Astrocyte of the cerebellum (primary cell): ENCODE measurements around the gene SDHC.
A peak's percentile ranks its signal among the peaks of the same experiment; 100 is the strongest.
"Not testable (repeated sequence)": the region's sequence is repeated elsewhere in the genome, so short reads cannot be mapped to it uniquely, and the experiment has no call there.

Source experiments
- DNase-seq: peaks from one replicate; pipeline ENCODE4 v3.0.0-alpha.2; 2011; ENCODE audit warnings: low read depth
- H3K4me3 ChIP-seq: 2 replicates; pipeline ENCODE4 v1.5.1; 2011; ENCODE audit warnings: mild to moderate bottlenecking, low read depth, low read length, moderate library complexity
- in situ Hi-C: cut with HindIII; loops from 2 replicates; pipeline ENCODE4 v1.10.0; 2017; ENCODE audit warnings: low sequenced_read_pairs
- TF ChIP-seq, protein P1 (sequence below): IDR thresholded peaks from 2 replicates; pipeline ENCODE4 v1.5.1; 2012; ENCODE audit warnings: low read length, low read depth, moderate library complexity, mild to moderate bottlenecking; ENCODE audit errors: missing control alignments

SDHC gene

DNA sequence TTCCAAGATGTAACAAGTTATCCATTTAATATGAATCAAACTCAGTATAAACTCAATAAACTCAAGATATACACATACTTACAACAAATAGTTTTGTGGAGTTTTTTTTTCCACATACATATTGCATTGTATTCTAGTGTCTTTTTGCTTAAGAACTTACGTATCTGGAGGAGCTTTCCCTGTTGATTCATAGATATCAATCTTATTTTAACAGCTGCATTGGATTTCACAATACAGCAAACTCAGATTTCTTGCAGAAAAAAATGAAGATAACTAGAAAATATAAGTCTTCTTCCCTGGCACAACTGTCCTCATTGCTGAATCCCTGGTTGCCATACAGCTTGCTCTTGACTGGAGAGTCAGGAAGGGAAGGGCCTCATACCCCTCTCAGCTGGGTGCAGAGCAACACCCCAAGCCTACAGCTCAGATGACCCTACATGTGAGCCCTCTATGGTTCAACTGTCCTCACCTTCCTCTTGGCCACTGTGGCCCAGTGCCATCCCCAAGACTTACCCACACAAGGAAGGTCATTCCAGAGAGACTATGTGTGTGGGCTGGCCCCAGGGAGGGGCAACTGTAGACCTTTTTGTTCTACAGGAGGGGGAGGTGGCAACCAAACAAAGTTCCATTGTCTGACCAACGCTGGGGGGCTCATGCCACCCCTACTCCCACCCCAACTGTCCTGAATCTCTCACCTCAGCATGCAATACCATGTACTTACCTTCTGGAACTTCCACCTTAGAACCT is 6.1 kb upstream of the SDHC start:
- no peak overlapping the region for H3K4me3 ChIP-seq
- TF ChIP-seq, protein P1, sequence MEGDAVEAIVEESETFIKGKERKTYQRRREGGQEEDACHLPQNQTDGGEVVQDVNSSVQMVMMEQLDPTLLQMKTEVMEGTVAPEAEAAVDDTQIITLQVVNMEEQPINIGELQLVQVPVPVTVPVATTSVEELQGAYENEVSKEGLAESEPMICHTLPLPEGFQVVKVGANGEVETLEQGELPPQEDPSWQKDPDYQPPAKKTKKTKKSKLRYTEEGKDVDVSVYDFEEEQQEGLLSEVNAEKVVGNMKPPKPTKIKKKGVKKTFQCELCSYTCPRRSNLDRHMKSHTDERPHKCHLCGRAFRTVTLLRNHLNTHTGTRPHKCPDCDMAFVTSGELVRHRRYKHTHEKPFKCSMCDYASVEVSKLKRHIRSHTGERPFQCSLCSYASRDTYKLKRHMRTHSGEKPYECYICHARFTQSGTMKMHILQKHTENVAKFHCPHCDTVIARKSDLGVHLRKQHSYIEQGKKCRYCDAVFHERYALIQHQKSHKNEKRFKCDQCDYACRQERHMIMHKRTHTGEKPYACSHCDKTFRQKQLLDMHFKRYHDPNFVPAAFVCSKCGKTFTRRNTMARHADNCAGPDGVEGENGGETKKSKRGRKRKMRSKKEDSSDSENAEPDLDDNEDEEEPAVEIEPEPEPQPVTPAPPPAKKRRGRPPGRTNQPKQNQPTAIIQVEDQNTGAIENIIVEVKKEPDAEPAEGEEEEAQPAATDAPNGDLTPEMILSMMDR = no peak
- in situ Hi-C loops = no loop called here
- DNase-seq = no peak

- DNase-seq = no peak
- in situ Hi-C loops = no loop called here
- H3K4me3 ChIP-seq = no peak within 1 kb of the TSS
- TF ChIP-seq, protein P1 = no peak
Observed at GRCh38 chr1:161309868-161310267, 4.3 kb upstream of the SDHC start, which contains the start of gene MPZ. MPZ (minus strand) TSS chr1:161309968; CDS start chr1:161309905, 63 bp downstream.

GRCh38 chr1:161311595-161312181 is 2.5 kb upstream of the SDHC start:
- H3K4me3 ChIP-seq = no peak overlapping the region
- in situ Hi-C loops = no loop called here
- TF ChIP-seq, protein P1 = no peak
- no peak for DNase-seq

- TF ChIP-seq, protein P1 = no peak
- no peak for DNase-seq
- peak overlapping the region; percentile 100 for H3K4me3 ChIP-seq
- in situ Hi-C loops = no loop called here
Observed at GRCh38 chr1:161313554-161314200, 504 bp upstream of the SDHC start.

GRCh38 chr1:161315841-161316674 is 1.9 kb downstream of the SDHC start:
- DNase-seq, H3K4me3 ChIP-seq, in situ Hi-C loops: not testable (repeated sequence)

GRCh38 chr1:161324020-161324419 is 9.8 kb downstream of the SDHC start:
- TF ChIP-seq, protein P1 = no peak
- DNase-seq = no peak
- in situ Hi-C loops = no loop called here

More at GRCh38 chr1:161324020-161324419, 9.8 kb downstream of the SDHC start:
- H3K4me3 ChIP-seq = no peak overlapping the region
